Endothelial cell of umbilical vein (primary cell): Measurements from ENCODE around the gene INPP5B. TPM values are rescaled to one million over a fixed set of nuclear protein-coding genes. Genes with fewer than 3 reads are reported as not detected.

Source experiments
- BruUV-seq: library from RNA; stranded (reverse); fragments of 400-500 nt; replicated peaks from 2 replicates; lab custom pipeline; 2021; lab: Mats Ljungman, UMichigan
- CTCF ChIA-PET: fragments of 300-600, 350-600 bp; sonication (Branson Sonifier 250); formaldehyde crosslinking; loops from one replicate; lab custom pipeline; 2021; ENCODE audit warnings: antibody characterized with exemption, inconsistent platforms; lab: Charles Lee
- POLR2A ChIA-PET: fragments of 300-600, 350-600 bp; sonication (Branson Sonifier 250); formaldehyde crosslinking; loops from one replicate; lab custom pipeline; 2021; ENCODE audit warnings: antibody characterized with exemption, inconsistent platforms; lab: Charles Lee
- DNase-seq: peaks from one replicate; pipeline ENCODE4 v3.0.0-alpha.2; 2011; ENCODE audit warnings: low read depth, low spot score
- FAIRE-seq: peaks from 2 replicates; lab custom pipeline; 2011; peaks lifted over from hg19 to GRCh38; lab: Jason Lieb, UNC
- H2AFZ ChIP-seq: 2 replicates; pipeline ENCODE4 v1.6.0; 2012; ENCODE audit warnings: low read depth, low read length, control low read depth, inconsistent platforms
- H3K27ac ChIP-seq: 2 replicates; pipeline ENCODE4 v1.5.1; 2011; ENCODE audit warnings: low read depth, mild to moderate bottlenecking, control low read depth, low read length, moderate library complexity; ENCODE audit not compliant: insufficient read depth
- H3K27me3 ChIP-seq, 2 experiments: 2 replicates each; pipeline versions ENCODE4 v1.6.0 to v1.6.1; 2011; ENCODE audit warnings: low read length in 2 of 2, mixed read lengths in 1 of 2; ENCODE audit not compliant: control insufficient read depth in 2 of 2, insufficient read depth in 2 of 2
- H3K36me3 ChIP-seq, 2 experiments: 2 replicates in 1 of 2; 3 replicates in 1 of 2; pipeline ENCODE4 v1.5.1; 2011; ENCODE audit warnings: low read length in 2 of 2, mild to moderate bottlenecking in 1 of 2, moderate library complexity in 1 of 2; ENCODE audit not compliant: control insufficient read depth in 2 of 2, insufficient read depth in 2 of 2; ENCODE audit errors: extremely low read depth in 1 of 2
- H3K4me1 ChIP-seq: 3 replicates; pipeline ENCODE4 v1.5.1; 2011; ENCODE audit warnings: mild to moderate bottlenecking, low read length; ENCODE audit not compliant: control insufficient read depth, insufficient read depth; ENCODE audit errors: extremely low read depth
- H3K4me2 ChIP-seq: 2 replicates; pipeline ENCODE4 v1.6.1; 2011; ENCODE audit warnings: low read length, control low read depth, mixed read lengths; ENCODE audit not compliant: insufficient read depth
- H3K4me3 ChIP-seq, 3 experiments: fragments of 200-600 bp in 1 of 3; sonication (generic), shearing (Covaris generic) in 1 of 3; replicated peaks in 1 of 3; 2 replicates each; pipeline ENCODE4 v1.5.1; 2011 to 2016; ENCODE audit warnings: control low read depth in 3 of 3, low read length in 3 of 3, mild to moderate bottlenecking in 2 of 3, inconsistent platforms in 1 of 3, low read depth in 1 of 3, moderate library complexity in 1 of 3; ENCODE audit not compliant: insufficient read depth in 1 of 3
- H3K79me2 ChIP-seq: 2 replicates; pipeline ENCODE4 v1.6.0; 2012; ENCODE audit warnings: low read length, inconsistent platforms; ENCODE audit not compliant: control insufficient read depth, insufficient read depth
- H3K9ac ChIP-seq: replicated peaks from 2 replicates; pipeline ENCODE3; 2011; ENCODE audit warnings: low read length, control low read depth; ENCODE audit not compliant: insufficient read depth; ENCODE audit errors: extremely low read depth
- H3K9me1 ChIP-seq: replicated peaks from 3 replicates; pipeline ENCODE4 v1.6.0; 2011; ENCODE audit warnings: mild to moderate bottlenecking, low read length; ENCODE audit not compliant: control insufficient read depth, insufficient read depth; ENCODE audit errors: extremely low read depth
- H3K9me3 ChIP-seq: replicated peaks from 2 replicates; pipeline ENCODE4 v1.5.1; 2012; ENCODE audit warnings: low read length, inconsistent platforms; ENCODE audit not compliant: control insufficient read depth, insufficient read depth
- H4K20me1 ChIP-seq: replicated peaks from 2 replicates; pipeline ENCODE3; 2011; ENCODE audit warnings: mild to moderate bottlenecking, low read length; ENCODE audit not compliant: control insufficient read depth, insufficient read depth; ENCODE audit errors: extremely low read depth
- EZH2 ChIP-seq: IDR thresholded peaks from 2 replicates; pipeline ENCODE4 v1.6.1; 2012; ENCODE audit warnings: borderline replicate concordance, low read depth, mild to moderate bottlenecking, moderate library complexity, low read length, inconsistent platforms; ENCODE audit not compliant: severe bottlenecking
- FOS ChIP-seq: IDR thresholded peaks from 2 replicates; pipeline ENCODE4 v1.6.1; 2011; ENCODE audit warnings: mild to moderate bottlenecking, low read length, moderate library complexity, borderline replicate concordance; ENCODE audit not compliant: insufficient read depth
- GATA2 ChIP-seq: IDR thresholded peaks from 2 replicates; pipeline ENCODE4 v1.7.0; 2011; ENCODE audit warnings: low read depth, mild to moderate bottlenecking, moderate library complexity, mixed read lengths, low read length; ENCODE audit not compliant: insufficient read length, insufficient read depth
- JUN ChIP-seq: IDR thresholded peaks from 2 replicates; pipeline ENCODE4 v1.6.1; 2011; ENCODE audit warnings: borderline replicate concordance, low read depth; ENCODE audit not compliant: insufficient read length, insufficient read depth
- MYC ChIP-seq: IDR thresholded peaks from one replicate; pipeline ENCODE4 v1.6.1; 2011; ENCODE audit warnings: mild to moderate bottlenecking, low read depth, low read length
- POLR2A ChIP-seq: IDR thresholded peaks from 2 replicates; pipeline ENCODE4 v1.6.1; 2012; ENCODE audit warnings: low read depth, mild to moderate bottlenecking, control low read depth, low read length
- POLR2AphosphoS5 ChIP-seq: IDR thresholded peaks from 2 replicates; pipeline ENCODE4 v1.6.1; 2012; ENCODE audit warnings: low read depth, mild to moderate bottlenecking, control low read depth, low read length, moderate library complexity; ENCODE audit not compliant: insufficient read depth
- dilution Hi-C: fragments of 300-500 bp; cut with MboI; formaldehyde crosslinking; loops from one replicate; pipeline ENCODE4 v1.15.0; 2019; ENCODE audit warnings: low sequenced_read_pairs; ENCODE audit not compliant: extremely low pct_ligation_motif_present
- intact Hi-C: fragments of 100-400 bp; cut with micrococcal nuclease; formaldehyde crosslinking; loops from one replicate; pipeline ENCODE4 v1.10.0; 2022
- polyA plus RNA-seq, 4 experiments: library from polyadenylated mRNA; depleted of rRNA in 3 of 4; stranded (reverse) in 3 of 4; unstranded in 1 of 4; fragments of >200 nt; gene quantifications; 2 replicates each; pipeline versions ENCODE4 v1.2.1 to v1.2.3, GENCODE V29; 2011 to 2012; ENCODE audit warnings: missing spikeins in 1 of 4
- total RNA-seq: library from RNA; stranded (reverse); gene quantifications from 2 replicates; pipeline ENCODE4 v1.2.3, GENCODE V29; 2021
- TF ChIP-seq, protein P1 (sequence below), 2 donors: IDR thresholded peaks; 1 replicate in 1 of 2; 2 replicates in 1 of 2; pipeline ENCODE4 v1.5.1; 2011; ENCODE audit warnings: low read length in 2 of 2, mild to moderate bottlenecking in 2 of 2, moderate library complexity in 2 of 2, control low read depth in 1 of 2, inconsistent platforms in 1 of 2, low read depth in 1 of 2; ENCODE audit not compliant: insufficient read depth in 1 of 2; ENCODE audit errors: extremely low read depth in 1 of 2
- TF ChIP-seq, protein P2 (sequence below): IDR thresholded peaks from 2 replicates; pipeline ENCODE4 v1.6.1; 2011; ENCODE audit not compliant: insufficient read depth, insufficient read length

Gene INPP5B
- total and polyA plus RNA-seq, 2 donors (not counting 3 experiments of a cell fraction or from before 2014, with no cell fraction given) = 7.4 to 14.7 TPM

DNA sequence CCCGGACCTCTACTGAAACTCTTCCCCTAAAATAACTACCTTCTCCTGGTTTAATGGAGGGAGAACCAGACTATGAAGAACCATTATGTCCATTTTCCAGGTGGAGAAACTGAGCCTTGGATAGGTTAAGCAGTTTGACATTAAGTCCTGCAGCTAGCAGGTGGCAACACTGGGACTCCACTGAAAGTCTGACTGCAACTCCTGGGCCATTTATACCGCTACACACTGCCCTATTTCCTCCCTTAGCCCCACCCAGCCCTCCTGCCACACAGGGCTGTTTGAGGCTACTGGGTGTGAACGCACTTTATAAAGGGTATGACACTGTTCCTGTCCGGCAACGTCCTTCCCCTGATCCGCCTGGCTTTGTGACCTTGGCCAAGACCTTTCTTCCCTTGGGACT, 511 bp upstream of the INPP5B start:
- H3K4me3 ChIP-seq = peak overlapping the region in 1 of 3 experiments; percentile 52
- no peaks in the 10 kb centered on the region for H3K9me1 ChIP-seq
- peaks cover 12% of the 10 kb centered on the region for H3K4me1 ChIP-seq
- H3K36me3 ChIP-seq = peaks cover 0 to 9% of the 10 kb centered on the region in 2 experiments
- no peaks in the 10 kb centered on the region for H3K79me2 ChIP-seq
- no peaks in the 10 kb centered on the region for H3K27me3 ChIP-seq
- no peaks in the 10 kb centered on the region for H4K20me1 ChIP-seq
- H2AFZ ChIP-seq = peak overlapping the region; percentile 85
- DNase-seq (no peak), FAIRE-seq (no peak)
- dilution Hi-C loops = no loop called here
- H3K9me3 ChIP-seq = no peaks in the 10 kb centered on the region
- BruUV-seq = no TSS peak
- H3K4me2 ChIP-seq = peak overlapping the region; percentile 77
- no peak for TF ChIP-seq MYC
- TF ChIP-seq JUN = no peak
- no peak for TF ChIP-seq POLR2A
- no peak for TF ChIP-seq FOS
- no peak for TF ChIP-seq EZH2
- no peak overlapping the region for H3K9ac ChIP-seq
- intact Hi-C loops = loop anchor here (1.0 to 5.0 kb wide), 2 partner anchors 55 to 139 kb away; partner anchors contain the start of gene YRDC
- peak overlapping the region; percentile 93 for H3K27ac ChIP-seq
- ChIA-PET CTCF (interaction anchor here (1.3 kb wide), 1 partner anchor 28 kb away, joined by 4 read pairs; no protein-coding TSS in a partner anchor), POLR2A (interaction anchor here (0.9 kb wide), 1 partner anchor 12 kb away, joined by 3 read pairs; no protein-coding TSS in a partner anchor)

DNA sequence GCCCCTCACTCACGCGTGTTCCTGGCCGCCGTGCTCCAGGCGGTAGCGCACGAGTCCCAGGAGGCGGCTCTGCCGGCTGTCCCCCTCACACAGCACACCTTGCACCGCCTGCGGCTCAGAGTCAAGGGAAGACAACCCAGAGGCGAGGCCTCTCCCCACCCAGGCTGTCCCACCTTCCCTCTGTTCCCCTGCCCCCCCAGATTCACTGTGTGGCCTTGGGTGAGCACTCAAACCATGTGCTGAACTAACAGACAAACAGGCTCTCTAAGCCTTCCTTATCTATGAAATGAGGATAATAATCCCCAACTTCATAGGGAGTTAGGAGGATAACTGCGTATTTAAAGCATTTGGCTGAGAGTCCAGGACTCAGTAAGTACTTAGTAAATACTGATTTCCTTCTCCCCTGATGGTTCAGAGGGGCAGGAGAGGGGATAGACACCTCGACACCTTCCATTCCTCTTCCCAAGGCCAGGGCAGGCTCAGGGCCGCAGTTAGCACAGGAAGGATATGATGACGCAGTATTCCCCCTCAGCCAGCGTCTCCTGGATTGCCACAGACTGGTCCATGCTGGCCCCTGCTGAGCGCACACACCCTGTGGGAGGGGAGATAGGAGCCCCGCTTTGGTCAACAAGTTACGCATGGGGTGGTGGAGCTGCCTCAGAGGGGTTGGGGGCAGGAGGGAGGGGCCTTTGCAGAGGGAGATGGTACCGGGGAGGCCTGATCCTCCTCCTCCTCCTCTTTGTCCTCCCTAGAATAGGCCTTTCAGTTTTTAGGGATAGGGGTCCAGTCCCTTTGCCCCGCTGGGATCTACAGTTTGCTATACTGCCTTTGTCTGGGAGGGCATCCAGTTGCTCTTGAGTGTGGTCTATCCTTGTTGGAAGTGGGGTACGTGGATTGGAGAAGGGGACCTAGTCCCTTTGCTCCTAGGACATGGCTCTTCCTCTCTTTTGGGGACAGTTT, 830 bp downstream of the INPP5B start:
- intact Hi-C loops = loop anchor here (1.0 to 5.0 kb wide), 2 partner anchors 15 to 54 kb away; no protein-coding TSS in a partner anchor
- peak; percentile 86 for DNase-seq
- H3K9me1 ChIP-seq = no peaks in the 10 kb centered on the region
- TF ChIP-seq JUN = peak; percentile 24
- TF ChIP-seq, protein P1, sequence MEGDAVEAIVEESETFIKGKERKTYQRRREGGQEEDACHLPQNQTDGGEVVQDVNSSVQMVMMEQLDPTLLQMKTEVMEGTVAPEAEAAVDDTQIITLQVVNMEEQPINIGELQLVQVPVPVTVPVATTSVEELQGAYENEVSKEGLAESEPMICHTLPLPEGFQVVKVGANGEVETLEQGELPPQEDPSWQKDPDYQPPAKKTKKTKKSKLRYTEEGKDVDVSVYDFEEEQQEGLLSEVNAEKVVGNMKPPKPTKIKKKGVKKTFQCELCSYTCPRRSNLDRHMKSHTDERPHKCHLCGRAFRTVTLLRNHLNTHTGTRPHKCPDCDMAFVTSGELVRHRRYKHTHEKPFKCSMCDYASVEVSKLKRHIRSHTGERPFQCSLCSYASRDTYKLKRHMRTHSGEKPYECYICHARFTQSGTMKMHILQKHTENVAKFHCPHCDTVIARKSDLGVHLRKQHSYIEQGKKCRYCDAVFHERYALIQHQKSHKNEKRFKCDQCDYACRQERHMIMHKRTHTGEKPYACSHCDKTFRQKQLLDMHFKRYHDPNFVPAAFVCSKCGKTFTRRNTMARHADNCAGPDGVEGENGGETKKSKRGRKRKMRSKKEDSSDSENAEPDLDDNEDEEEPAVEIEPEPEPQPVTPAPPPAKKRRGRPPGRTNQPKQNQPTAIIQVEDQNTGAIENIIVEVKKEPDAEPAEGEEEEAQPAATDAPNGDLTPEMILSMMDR (IDR thresholded peaks at IDR 0.05; ENCODE audit: extremely low read depth in 1 of 2, insufficient read depth in 1 of 2, low read depth in 1 of 2, low read length in 2 of 2) = no peak
- TF ChIP-seq, protein P2, sequence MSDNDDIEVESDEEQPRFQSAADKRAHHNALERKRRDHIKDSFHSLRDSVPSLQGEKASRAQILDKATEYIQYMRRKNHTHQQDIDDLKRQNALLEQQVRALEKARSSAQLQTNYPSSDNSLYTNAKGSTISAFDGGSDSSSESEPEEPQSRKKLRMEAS = peak; percentile 20
- no peak for TF ChIP-seq EZH2
- TF ChIP-seq POLR2A = peak; percentile 92
- no peak for TF ChIP-seq FOS
- TF ChIP-seq POLR2AphosphoS5 = peak; percentile 78
- no peak for TF ChIP-seq GATA2
- TF ChIP-seq MYC = no peak
- peak overlapping the region; percentile 77 for H3K4me2 ChIP-seq
- FAIRE-seq = peak; percentile 92
- dilution Hi-C loops = no loop called here
- peak overlapping the region; percentile 85 for H2AFZ ChIP-seq
- no peaks in the 10 kb centered on the region for H3K79me2 ChIP-seq
- H3K9ac ChIP-seq = peak overlapping the region; percentile 75
- no peaks in the 10 kb centered on the region for H3K9me3 ChIP-seq
- BruUV-seq = TSS peak; percentile 95
- ChIA-PET CTCF (interaction anchor here (1.0 to 1.3 kb wide), 2 partner anchors 15 to 30 kb away, joined by 4 read pairs; no protein-coding TSS in a partner anchor), POLR2A (no interaction called here)
- H3K4me1 ChIP-seq = peaks cover 12% of the 10 kb centered on the region
- no peaks in the 10 kb centered on the region for H3K27me3 ChIP-seq
- peak overlapping the region; percentile 93 for H3K27ac ChIP-seq
- peak overlapping the region; percentile 42 to 52 (median 49) for H3K4me3 ChIP-seq
- H4K20me1 ChIP-seq = no peaks in the 10 kb centered on the region
- H3K36me3 ChIP-seq = peaks cover 0 to 9% of the 10 kb centered on the region in 2 experiments
